Germinal center (tissue), 1 donor: ENCODE results near the gene FLRT2.

Experiments used
- DNase-seq: peaks from one replicate; pipeline ENCODE4 v3.0.0; 2012; ENCODE audit warnings: mixed read lengths, low spot score

FLRT2 gene

DNA sequence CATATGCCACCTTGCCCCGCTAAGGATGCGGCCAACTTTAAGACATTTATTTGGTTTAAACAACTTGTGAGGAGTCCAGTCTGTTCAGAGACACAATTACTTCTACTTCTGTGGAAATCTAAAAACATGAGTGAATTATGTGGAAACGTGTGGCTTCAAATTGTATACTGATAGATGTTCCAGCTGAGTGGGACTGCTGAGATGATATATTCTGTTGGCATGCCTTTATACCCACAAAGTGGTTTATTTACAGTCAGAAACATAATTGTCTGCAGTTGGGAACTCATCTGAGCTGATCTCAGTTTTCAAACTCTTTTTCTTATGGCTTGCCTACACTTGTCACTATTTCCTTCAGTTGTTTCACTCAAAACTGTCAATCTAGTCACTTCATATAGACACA lies 67.8 kb downstream of the FLRT2 start:
- DNase-seq = no peak

DNA sequence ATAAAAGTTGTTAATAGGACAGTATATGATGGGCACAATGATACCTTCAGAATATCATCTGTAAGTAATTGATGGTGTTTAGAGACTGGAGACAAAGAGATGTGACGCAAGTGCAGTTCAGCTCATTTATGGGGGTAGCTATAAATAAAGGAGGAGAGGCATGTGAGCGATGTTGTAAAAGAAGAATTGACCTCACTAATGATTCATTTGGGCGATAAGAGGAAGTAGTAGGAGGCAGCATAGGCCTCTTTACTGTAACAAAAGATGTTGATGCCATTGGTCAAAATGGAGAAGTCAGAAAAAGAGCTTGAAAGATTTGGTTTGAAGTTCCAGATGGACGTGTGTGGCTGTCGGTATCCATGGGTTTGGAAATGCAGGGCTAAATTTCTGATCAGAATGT lies 70.0 kb downstream of the FLRT2 start:
- DNase-seq = no peak

DNA sequence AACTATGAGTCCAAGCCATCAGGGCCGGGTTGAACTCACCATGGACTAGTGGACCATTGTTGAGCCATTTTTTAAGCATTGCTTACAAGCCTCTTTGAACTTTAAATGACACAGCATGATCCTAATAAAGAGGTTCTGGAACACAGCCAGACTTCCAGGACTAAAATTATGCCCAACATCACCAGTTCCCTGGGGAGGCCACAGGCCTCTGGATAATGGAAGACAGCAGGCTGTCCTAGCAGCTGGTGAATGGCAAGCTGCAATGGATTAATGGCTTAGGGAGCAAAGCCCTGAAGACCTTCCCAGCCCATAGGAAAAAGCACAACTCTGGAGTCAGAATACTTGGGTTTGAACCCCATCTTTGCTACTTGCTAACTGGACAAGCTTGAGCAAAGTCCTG lies 71.3 kb downstream of the FLRT2 start:
- DNase-seq = no peak

DNA sequence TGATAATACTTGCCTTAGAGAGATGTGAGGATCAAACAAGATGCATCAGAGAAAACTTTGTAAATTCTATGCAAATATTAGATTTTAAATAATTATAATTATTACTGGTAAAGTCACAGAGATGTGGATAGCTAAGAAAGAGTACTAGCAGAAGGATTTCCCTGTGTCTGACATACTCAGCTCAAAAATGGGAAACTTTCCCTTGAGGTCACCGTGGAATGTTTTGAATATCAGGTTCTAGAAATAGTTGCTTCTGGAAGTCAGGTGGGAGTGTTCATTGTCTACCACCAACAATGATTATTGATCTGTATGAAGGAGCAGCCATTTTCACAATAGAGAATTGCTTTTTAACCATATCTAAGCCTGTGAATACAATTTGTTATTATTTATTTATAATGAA lies 71.7 kb downstream of the FLRT2 start:
- no peak for DNase-seq

DNA sequence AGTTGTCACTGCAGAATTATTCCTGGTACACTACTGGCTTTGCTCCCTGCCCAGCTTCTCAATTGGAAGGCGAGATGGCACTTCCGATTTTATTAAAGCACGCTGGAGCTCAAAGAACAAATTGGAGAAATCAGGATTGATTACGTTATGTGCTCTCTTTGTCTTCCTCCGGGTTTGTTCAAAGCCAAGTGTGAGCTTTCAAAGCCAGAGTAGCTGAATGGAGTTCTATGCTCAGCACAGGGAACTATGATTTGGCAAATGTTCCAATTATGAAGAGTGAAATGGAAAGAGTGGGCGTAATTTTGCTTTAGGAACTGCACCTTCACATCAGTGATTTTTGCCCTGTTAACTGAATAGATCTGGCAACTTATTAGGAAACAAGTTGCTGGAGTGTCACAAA lies 72.4 kb downstream of the FLRT2 start:
- DNase-seq = no peak

DNA sequence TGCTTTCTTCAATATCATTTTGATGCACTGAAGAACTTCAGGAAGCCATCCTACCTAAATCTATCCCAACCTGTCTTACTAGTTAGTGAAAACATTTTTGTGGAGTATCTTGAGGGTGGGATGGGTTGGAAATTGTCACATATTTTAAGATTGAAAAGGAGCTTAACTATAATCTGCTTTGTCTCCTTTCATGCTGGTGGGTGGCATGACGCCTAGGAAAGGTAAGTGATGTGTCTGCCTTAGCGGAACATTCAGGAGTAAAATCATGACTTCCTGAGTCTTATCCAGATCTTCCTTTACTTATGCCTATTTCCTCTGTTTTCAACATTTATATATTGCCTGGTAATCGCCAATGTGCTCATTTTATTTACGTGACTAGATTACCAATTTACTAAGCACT lies 74.1 kb downstream of the FLRT2 start:
- no peak for DNase-seq

DNA sequence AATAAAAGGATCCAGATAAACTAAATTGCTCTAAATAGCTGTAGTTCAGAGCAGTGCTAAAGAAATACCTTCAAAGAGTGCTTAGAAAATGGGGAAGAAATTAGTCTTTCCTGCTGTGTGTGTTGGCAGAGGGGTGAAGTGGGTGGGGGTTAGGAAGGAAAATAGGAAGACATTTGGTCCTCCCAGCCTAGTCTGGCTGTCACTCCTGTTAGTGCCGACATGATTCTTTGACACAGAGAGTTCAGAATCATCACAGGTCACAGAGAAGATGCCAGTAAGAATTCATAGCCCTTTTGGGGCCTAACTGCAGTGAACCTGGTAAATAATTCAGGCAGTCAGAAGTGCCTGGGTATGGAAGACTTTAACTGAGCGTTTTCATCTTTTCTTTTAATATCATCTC lies 74.8 kb downstream of the FLRT2 start:
- DNase-seq = no peak

DNA sequence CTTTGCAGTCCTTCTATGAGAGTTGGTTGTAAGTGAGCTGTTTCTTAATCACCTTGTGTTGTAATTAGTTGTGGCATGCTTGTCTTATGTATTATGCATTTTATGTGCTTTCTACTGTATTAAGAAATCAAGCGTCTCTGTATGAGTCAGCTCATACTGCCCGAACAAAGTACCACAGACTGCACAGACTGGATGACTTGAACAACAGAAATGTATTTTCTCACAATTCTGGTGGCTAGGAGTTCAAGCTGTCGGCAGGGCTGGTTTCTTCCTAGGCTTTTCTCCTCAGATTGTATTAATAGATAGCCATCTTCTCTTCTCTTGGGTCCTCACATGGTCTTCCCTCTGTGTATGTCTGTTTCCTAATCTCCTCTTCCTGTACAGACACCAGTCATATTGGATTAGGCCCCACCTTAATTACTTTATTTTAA lies 77.7 kb downstream of the FLRT2 start:
- DNase-seq = no peak

DNA sequence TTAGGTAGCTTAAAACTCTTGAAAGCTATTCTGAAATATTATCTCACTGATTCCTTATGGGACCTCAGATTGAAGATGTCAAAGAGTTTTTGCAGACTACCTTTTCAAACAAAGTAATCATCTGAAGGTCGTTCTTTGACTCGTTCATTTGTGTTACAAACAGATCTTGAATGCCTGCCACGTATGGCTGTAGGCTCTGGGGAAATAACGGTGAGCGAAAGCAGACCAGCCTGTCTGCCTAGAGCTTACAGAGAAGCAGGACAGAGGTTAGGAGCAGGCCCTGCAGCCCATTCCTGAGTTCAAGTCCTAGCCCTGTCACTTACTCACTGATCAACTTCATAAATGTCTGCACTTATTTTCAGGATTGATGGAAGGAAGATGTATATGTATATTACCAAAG lies 83.6 kb downstream of the FLRT2 start:
- DNase-seq = no peak

DNA sequence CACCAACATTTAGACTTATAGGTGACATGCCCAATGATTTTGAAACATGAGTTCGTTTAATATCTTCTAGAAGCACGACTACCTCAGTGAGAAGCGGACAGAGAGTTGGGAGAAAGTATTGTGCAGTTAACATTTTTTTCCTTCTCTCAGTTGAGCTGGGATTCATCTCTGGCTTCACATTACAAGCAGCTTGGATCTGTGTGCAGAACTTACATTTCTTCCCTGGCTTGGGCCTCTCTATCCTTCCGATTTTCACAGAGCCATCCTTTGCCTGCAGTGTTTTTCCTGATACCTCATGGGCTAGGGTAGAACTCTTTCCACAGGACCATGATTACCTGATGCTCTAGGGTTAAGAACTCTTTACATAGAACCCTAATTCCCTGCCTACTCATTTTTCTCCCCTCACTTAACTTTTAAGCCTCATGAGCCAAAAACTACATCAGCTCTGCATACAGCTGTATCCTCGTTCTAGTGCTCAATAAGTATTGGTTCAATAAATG lies 86.5 kb downstream of the FLRT2 start:
- DNase-seq = no peak

DNA sequence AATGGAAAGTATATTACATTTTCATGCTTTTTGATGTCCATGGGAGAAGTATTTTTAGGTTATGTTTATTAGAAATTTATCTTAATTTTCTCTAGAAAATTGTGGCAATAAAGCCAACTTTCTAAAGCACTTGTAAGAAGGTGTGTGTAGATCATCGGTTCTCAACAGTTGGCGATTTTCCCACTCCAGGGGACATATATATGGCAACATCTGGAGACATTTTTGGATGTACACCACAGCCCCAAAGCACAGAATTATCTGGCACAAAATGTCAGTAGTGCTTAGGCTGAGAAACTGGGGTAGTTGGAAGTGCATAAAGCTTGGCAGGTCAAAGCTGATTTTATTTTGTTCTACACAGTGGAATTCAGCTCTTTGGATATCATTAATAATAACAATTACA lies 86.9 kb downstream of the FLRT2 start:
- no peak for DNase-seq

DNA sequence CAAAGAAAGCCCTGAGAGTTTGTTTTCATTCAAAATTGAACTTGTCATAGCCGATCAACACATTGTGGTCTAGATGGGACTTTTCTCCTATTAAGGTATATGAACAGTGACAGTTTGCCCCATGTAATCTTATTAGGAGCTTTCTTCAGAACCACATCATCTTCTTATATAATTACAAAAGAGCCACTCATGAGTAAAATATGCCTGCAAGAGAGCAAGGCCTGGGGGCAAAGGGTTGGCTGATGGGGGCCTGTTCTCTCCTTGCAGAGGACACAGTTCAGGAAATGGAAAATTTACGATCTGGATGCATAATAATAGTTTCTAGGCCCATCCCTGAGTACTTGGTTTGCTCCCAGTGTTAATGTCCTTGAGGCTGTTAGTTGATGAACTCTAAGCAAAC lies 87.8 kb downstream of the FLRT2 start:
- DNase-seq = no peak

DNA sequence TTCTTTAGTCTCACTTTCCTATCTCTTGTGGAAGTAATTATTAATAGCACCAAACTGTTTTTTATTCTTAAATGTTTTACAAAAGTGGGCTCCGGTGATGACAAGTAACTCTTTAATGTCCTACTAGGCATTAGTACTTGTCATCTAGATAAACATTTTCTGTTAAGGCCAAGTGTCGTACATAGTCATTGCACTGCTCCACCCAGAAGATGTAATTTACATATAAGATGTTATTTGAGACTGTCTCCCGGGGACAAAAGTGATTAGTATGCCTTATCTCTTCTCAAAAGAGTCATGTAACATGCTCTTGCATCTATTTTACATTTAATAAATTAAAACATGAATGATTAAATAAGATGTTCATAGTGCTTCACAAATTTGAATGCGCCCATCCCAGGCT lies 88.4 kb downstream of the FLRT2 start:
- no peak for DNase-seq

DNA sequence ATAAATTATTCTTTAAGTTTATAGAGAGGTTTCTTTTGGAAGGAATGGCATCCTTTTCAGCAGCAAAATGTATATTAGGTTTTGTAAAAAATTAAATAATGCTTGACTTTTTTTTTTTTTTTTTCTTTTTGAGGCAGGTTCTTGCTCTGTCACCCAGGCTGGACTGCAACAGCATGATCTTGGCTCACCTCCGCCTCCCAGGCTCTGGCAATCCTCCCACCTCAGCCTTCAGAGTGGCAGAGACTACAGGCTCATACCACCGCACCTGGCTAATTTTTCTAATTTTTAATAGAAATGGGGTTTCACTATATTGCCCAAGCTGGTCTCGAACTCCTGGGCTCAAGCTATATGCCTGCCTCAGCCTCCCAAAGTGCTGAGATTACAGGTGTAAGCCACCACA lies 89.0 kb downstream of the FLRT2 start:
- DNase-seq = no peak

DNA sequence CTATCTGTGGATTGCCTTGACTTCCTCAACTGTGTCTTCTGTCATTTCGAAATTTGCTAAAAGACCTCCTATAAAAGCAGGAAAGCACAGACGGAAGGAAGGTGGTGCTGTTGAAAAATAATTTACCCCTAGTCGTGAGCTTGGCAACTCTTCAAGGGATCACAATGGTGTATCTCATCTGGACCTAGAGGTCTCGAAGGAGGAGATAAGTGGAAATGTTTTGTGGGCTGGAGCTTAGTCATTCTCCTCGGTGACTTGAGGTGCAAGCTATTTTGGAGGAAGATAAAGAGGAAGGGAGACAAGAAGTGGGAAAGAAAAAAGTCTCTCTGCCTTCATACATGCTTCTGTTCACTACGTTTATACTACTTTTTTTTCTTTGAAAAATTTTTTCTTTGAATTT lies 89.9 kb downstream of the FLRT2 start:
- DNase-seq = no peak

DNA sequence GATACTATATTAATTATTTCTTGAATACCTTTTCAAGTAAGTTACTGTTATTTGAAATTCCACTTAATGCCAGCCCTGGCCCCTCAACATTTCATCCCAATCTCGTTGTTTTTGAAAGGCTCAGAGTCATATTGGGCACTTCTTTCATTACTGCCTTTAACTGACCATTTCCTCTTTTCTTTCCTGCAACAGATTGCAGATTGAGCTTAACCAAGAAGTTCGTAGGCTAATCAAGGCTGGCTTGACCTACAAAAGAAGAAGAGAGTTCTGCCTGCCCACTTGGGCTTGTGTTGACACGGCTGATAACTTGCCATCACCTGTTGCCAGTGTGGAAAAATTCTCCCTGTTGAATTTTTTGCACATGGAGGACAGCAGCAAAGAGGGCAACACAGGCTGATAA lies 91.0 kb downstream of the FLRT2 start:
- DNase-seq = no peak

DNA sequence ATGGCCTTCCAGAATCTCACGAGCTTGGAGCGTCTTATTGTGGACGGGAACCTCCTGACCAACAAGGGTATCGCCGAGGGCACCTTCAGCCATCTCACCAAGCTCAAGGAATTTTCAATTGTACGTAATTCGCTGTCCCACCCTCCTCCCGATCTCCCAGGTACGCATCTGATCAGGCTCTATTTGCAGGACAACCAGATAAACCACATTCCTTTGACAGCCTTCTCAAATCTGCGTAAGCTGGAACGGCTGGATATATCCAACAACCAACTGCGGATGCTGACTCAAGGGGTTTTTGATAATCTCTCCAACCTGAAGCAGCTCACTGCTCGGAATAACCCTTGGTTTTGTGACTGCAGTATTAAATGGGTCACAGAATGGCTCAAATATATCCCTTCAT lies 92.2 kb downstream of the FLRT2 start:
- no peak for DNase-seq

DNA sequence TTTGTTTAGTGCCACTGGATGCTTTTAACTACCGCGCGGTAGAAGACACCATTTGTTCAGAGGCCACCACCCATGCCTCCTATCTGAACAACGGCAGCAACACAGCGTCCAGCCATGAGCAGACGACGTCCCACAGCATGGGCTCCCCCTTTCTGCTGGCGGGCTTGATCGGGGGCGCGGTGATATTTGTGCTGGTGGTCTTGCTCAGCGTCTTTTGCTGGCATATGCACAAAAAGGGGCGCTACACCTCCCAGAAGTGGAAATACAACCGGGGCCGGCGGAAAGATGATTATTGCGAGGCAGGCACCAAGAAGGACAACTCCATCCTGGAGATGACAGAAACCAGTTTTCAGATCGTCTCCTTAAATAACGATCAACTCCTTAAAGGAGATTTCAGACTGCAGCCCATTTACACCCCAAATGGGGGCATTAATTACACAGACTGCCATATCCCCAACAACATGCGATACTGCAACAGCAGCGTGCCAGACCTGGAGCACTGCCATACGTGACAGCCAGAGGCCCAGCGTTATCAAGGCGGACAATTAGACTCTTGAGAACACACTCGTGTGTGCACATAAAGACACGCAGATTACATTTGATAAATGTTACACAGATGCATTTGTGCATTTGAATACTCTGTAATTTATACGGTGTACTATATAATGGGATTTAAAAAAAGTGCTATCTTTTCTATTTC lies 93.2 kb downstream of the FLRT2 start:
- DNase-seq = no peak

DNA sequence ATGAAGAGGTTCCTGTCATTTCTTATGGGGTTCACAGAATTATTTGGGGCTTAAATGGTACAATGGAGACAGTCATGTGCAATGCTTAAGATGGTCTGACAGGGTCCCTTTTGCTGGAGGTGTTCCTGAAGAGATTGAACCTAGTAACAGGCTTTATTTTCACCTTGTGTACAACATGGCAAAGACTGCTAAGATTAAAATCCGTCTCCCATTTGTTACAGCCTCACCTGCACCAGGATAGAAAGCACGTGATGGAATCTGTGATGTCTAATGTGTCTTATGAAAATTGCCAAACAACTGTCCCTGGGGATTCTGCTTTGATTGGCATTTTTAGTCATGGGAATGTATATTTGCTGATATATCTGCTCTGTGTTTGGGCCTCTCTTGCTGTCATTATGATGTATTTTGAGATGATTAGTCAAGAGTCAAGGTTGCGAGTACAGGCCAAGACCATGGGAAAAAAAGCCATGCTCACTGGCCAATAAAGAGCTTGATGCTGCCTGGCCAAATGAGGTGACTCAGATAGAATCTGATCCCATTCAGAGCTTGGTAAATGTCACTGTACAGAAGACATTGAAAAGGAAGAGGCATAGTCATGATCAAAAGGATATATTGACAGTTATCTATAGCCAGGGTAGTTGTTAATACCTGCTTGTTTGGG lies 96.1 kb downstream of the FLRT2 start:
- no peak for DNase-seq

DNA sequence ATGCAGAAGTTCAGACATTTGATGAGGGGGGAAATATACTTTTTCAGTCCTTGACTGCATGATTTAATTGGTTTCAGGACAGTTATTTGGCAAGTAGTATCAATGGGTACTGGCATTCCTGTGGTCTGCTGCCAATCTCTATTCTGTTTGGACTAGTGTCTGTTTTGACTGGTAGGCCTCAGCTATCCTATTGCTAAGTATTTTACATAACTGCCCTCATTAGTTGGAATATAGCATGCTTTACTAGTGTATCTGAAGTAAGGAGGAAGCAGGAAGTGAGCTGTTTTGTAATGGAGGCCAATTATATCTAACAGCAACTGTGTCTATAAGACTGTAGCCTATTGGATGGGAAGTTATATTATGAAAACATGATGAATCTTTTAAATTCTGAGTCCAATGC lies 104.3 kb downstream of the FLRT2 start:
- DNase-seq = no peak

DNA sequence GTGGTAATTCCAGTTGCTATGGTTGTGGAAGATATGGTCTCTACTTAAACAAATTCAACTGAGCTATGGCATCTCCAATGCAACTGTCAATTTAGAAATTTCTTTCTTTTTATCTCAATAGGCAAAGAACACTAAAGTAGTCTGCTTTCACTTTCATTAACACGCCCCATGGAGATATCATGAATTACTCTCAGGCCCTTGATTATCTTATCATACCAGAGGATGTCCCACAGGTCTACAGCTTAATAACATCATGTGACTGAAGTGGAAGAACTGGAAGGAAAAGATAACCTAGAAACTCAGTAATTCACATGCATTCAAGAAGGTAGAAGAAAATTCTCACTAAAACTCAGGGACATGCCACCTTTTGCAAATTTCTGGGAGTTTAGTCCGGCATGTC lies 114.3 kb downstream of the FLRT2 start:
- no peak for DNase-seq

DNA sequence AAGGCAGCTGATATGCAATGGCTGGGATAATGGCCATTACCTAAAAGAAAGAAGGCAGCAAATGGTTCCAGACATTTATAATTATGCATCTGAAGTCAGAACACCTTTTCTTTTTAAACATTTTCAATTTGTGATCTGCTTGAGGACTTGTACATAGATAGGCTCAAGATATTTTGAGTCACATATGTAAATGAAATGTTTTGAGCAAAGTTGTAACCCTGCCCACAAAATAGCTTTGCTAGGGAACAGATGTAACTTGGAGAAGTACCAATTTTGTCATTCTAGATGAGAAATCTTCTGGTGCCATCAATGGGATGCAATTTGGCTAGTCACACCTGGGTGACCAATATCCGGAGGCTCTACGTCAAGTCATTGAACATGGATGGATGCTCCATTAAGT lies 123.1 kb downstream of the FLRT2 start:
- DNase-seq = no peak

DNA sequence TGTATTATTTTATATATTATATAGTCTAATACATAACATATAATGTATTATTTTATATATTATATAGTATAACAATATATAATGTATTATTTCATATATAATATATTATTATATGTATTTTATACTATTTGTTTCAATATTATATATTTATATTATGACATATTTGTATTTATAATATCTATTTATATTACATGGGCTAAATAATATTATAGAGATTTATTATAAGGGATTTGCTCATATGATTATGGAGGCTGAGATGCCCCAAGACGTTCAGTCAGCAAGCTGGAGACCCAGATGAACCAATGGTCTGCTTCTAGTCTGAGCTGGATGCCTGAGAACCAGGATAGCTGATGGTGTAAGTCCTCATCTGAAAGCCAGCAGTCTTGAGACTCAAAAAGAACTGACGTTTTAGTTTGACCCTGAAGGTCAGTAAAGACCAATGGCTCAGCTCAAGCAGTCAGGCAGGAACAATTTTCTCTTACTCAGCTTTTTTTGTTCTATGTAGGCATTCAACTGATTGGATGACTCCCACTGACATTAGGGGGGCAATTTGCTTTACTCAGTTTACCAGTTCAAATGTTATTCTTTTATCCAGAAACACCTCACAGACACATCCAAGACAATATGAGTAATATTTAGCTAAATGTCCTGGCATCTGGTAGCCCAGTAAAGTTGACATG lies 130.4 kb downstream of the FLRT2 start:
- DNase-seq = no peak
